Measurements from ENCODE around the gene SZT2. TPM values are rescaled to one million over a fixed set of nuclear protein-coding genes. Genes with fewer than 3 reads are reported as not detected.

The SZT2 gene
- total RNA-seq, 1 experiment from 2014 or later: 31.3 TPM

DNA sequence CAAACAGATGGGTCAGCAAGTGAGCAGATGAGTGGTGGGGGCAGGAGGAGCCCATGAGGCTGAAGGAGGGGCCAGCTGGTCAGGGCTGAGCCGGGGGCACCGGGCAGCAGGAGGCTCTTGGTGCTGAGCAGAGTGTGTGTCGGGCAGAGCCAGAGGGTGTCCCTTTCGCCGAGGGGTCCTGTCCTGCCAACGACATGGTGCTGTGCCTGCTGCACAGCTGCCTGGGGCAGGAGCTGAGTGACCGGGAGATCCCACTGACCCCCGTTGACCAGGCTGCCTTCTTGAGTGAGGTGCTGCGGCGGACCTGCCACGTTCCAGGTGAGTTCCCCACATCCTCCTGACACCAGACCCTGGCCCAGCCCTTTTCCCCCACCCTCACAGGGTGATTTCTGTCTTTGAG is 36.5 kb downstream of the SZT2 start:
- Histone ChIP-seq H2AFZ (ENCODE audit: low read length) (no peak overlapping the region), H3K27me3 (ENCODE audit: low read length) (no peaks in the 10 kb centered on the region), H3K9me3 (ENCODE audit: low read length) (no peaks in the 10 kb centered on the region), H3K4me1 (ENCODE audit: low read length) (no peaks in the 10 kb centered on the region), H4K20me1 (ENCODE audit: insufficient read depth, low read depth, low read length) (no peaks in the 10 kb centered on the region), H3K4me3 (ENCODE audit: low read length) (no peak overlapping the region), H3K79me2 (ENCODE audit: low read length) (no peaks in the 10 kb centered on the region), H3K36me3 (ENCODE audit: insufficient read depth, low read length) (0 out of 2 replicates have a peak, but pooled peaks cover 8% of the 10 kb centered on the region), H3K4me2 (ENCODE audit: low read depth, low read length, poor library complexity, severe bottlenecking) (no peak overlapping the region), H3K9me2 (replicated peaks; ENCODE audit: insufficient read depth, low read length) (no peaks in the 10 kb centered on the region), H3K9ac (ENCODE audit: low read length) (no peak overlapping the region), H3K27ac (ENCODE audit: low read length) (no peak overlapping the region)
- DNase-seq: no peak

DNA sequence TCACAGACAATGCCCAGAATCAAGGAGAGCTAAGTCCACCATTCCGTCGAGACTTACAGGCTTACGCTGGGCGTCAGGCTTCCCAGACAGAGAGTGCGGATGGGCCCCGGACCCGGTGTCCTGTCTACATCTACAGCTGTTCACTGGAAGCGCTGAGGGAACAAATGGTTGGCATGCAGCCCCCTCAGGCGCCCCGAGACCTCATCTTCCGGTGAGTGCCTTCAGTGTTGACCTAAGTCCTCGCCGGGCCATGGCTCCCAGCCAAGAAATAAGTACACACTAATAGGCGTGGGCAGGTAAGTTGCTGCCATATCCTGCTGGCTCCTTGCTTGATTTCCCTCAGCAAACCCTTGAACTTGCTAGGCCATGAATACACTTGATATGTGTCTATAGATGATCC is 37.8 kb downstream of the SZT2 start:
- 0 out of 2 replicates have a peak, but pooled peaks cover 4% of the 10 kb centered on the region for H3K36me3 ChIP-seq (ENCODE audit: insufficient read depth, low read length)
- no peak overlapping the region for H2AFZ ChIP-seq (ENCODE audit: low read length)

DNA sequence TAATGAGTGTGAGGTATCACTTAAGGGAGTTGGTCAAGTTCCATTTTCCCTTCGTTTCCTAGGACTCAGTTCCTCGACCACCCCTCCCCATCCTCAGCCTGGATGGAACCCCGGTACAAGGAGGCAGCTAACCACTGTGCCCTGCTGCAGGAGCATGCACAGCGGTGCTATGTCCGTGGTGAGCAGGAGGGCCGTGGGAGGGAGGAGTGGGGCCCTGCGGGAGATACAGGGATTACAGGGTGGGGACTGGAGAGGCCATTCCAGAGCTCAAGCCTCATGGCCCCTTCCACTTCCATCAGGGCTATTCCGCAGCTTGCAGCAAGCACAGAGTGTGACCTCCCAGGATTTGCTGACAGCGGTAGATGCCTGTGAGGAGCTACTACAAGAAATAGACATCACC is 38.2 kb downstream of the SZT2 start:
- H3K9ac ChIP-seq (ENCODE audit: low read length): no peak overlapping the region
- H3K36me3 ChIP-seq (ENCODE audit: insufficient read depth, low read length): peaks cover 4% of the 10 kb centered on the region; the same call in 1 of the 2 replicates
- H3K27ac ChIP-seq (ENCODE audit: low read length): no peak overlapping the region
- no peak overlapping the region for H2AFZ ChIP-seq (ENCODE audit: low read length)
- H3K4me2 ChIP-seq (ENCODE audit: low read depth, low read length, poor library complexity, severe bottlenecking): no peak overlapping the region
- H3K9me2 ChIP-seq (replicated peaks; ENCODE audit: insufficient read depth, low read length): no peaks in the 10 kb centered on the region
- H3K4me3 ChIP-seq (ENCODE audit: low read length): no peak overlapping the region
- no peaks in the 10 kb centered on the region for H3K9me3 ChIP-seq (ENCODE audit: low read length)
- DNase-seq: no peak
- no peaks in the 10 kb centered on the region for H3K4me1 ChIP-seq (ENCODE audit: low read length)
- H3K79me2 ChIP-seq (ENCODE audit: low read length): no peaks in the 10 kb centered on the region
- H3K27me3 ChIP-seq (ENCODE audit: low read length): no peaks in the 10 kb centered on the region
- no peaks in the 10 kb centered on the region for H4K20me1 ChIP-seq (ENCODE audit: insufficient read depth, low read depth, low read length)

More for the DNA sequence above, 37.8 kb downstream of the SZT2 start:
- no peaks in the 10 kb centered on the region for H3K9me3 ChIP-seq (ENCODE audit: low read length)
- H4K20me1 ChIP-seq (ENCODE audit: insufficient read depth, low read depth, low read length): no peaks in the 10 kb centered on the region
- DNase-seq: no peak
- no peak overlapping the region for H3K4me3 ChIP-seq (ENCODE audit: low read length)
- no peak overlapping the region for H3K9ac ChIP-seq (ENCODE audit: low read length)
- no peak overlapping the region for H3K4me2 ChIP-seq (ENCODE audit: low read depth, low read length, poor library complexity, severe bottlenecking)
- no peaks in the 10 kb centered on the region for H3K79me2 ChIP-seq (ENCODE audit: low read length)
- no peaks in the 10 kb centered on the region for H3K4me1 ChIP-seq (ENCODE audit: low read length)
- H3K27me3 ChIP-seq (ENCODE audit: low read length): no peaks in the 10 kb centered on the region
- no peaks in the 10 kb centered on the region for H3K9me2 ChIP-seq (replicated peaks; ENCODE audit: insufficient read depth, low read length)
- no peak overlapping the region for H3K27ac ChIP-seq (ENCODE audit: low read length)

- Histone ChIP-seq H3K36me3 (ENCODE audit: insufficient read depth, low read length) (peaks cover 10% of the 10 kb centered on the region; the same call in 1 of the 2 replicates), H3K9me3 (ENCODE audit: low read length) (no peaks in the 10 kb centered on the region), H3K4me2 (ENCODE audit: low read depth, low read length, poor library complexity, severe bottlenecking) (no peak overlapping the region), H3K79me2 (ENCODE audit: low read length) (no peaks in the 10 kb centered on the region), H3K4me1 (ENCODE audit: low read length) (no peaks in the 10 kb centered on the region), H3K27ac (ENCODE audit: low read length) (no peak overlapping the region), H2AFZ (ENCODE audit: low read length) (no peak overlapping the region), H3K27me3 (ENCODE audit: low read length) (no peaks in the 10 kb centered on the region), H4K20me1 (ENCODE audit: insufficient read depth, low read depth, low read length) (no peaks in the 10 kb centered on the region), H3K9ac (ENCODE audit: low read length) (no peak overlapping the region), H3K4me3 (ENCODE audit: low read length) (no peak overlapping the region), H3K9me2 (replicated peaks; ENCODE audit: insufficient read depth, low read length) (no peaks in the 10 kb centered on the region)
- no peak for DNase-seq
These were observed 41.1 kb downstream of the SZT2 start for GRCh38 chr1:43430831-43431230.

- H3K4me2 ChIP-seq (ENCODE audit: low read depth, low read length, poor library complexity, severe bottlenecking): no peak overlapping the region
- H3K36me3 ChIP-seq (ENCODE audit: insufficient read depth, low read length): peaks cover 10% of the 10 kb centered on the region; the same call in 1 of the 2 replicates
- no peaks in the 10 kb centered on the region for H3K9me3 ChIP-seq (ENCODE audit: low read length)
- no peaks in the 10 kb centered on the region for H3K79me2 ChIP-seq (ENCODE audit: low read length)
- H3K27me3 ChIP-seq (ENCODE audit: low read length): no peaks in the 10 kb centered on the region
- no peak for DNase-seq
- H4K20me1 ChIP-seq (ENCODE audit: insufficient read depth, low read depth, low read length): no peaks in the 10 kb centered on the region
- H3K27ac ChIP-seq (ENCODE audit: low read length): no peak overlapping the region
- H3K4me1 ChIP-seq (ENCODE audit: low read length): no peaks in the 10 kb centered on the region
- no peaks in the 10 kb centered on the region for H3K9me2 ChIP-seq (replicated peaks; ENCODE audit: insufficient read depth, low read length)
- H3K4me3 ChIP-seq (ENCODE audit: low read length): no peak overlapping the region
- H3K9ac ChIP-seq (ENCODE audit: low read length): no peak overlapping the region
- no peak overlapping the region for H2AFZ ChIP-seq (ENCODE audit: low read length)
These were observed 42.0 kb downstream of the SZT2 start for GRCh38 chr1:43431676-43432075.

GRCh38 chr1:43432171-43432860 is 42.6 kb downstream of the SZT2 start:
- Histone ChIP-seq H3K27ac (ENCODE audit: low read length) (no peak overlapping the region), H2AFZ (ENCODE audit: low read length) (no peak overlapping the region), H3K4me2 (ENCODE audit: low read depth, low read length, poor library complexity, severe bottlenecking) (no peak overlapping the region), H3K4me3 (ENCODE audit: low read length) (no peak overlapping the region), H3K27me3 (ENCODE audit: low read length) (no peaks in the 10 kb centered on the region), H3K9me2 (replicated peaks; ENCODE audit: insufficient read depth, low read length) (no peaks in the 10 kb centered on the region), H3K4me1 (ENCODE audit: low read length) (no peaks in the 10 kb centered on the region), H4K20me1 (ENCODE audit: insufficient read depth, low read depth, low read length) (no peaks in the 10 kb centered on the region), H3K9ac (ENCODE audit: low read length) (no peak overlapping the region), H3K9me3 (ENCODE audit: low read length) (no peaks in the 10 kb centered on the region), H3K36me3 (ENCODE audit: insufficient read depth, low read length) (peaks cover 8% of the 10 kb centered on the region; the same call in 1 of the 2 replicates), H3K79me2 (ENCODE audit: low read length) (no peaks in the 10 kb centered on the region)
- no peak for DNase-seq

- Histone ChIP-seq H2AFZ (ENCODE audit: low read length) (no peak overlapping the region), H3K4me1 (ENCODE audit: low read length) (no peaks in the 10 kb centered on the region), H3K27ac (ENCODE audit: low read length) (no peak overlapping the region), H4K20me1 (ENCODE audit: insufficient read depth, low read depth, low read length) (no peaks in the 10 kb centered on the region), H3K27me3 (ENCODE audit: low read length) (no peaks in the 10 kb centered on the region), H3K9me2 (replicated peaks; ENCODE audit: insufficient read depth, low read length) (no peaks in the 10 kb centered on the region), H3K9ac (ENCODE audit: low read length) (no peak overlapping the region), H3K4me3 (ENCODE audit: low read length) (no peak overlapping the region), H3K36me3 (ENCODE audit: insufficient read depth, low read length) (peaks cover 6% of the 10 kb centered on the region; the same call in 1 of the 2 replicates), H3K9me3 (ENCODE audit: low read length) (no peaks in the 10 kb centered on the region), H3K4me2 (ENCODE audit: low read depth, low read length, poor library complexity, severe bottlenecking) (no peak overlapping the region), H3K79me2 (ENCODE audit: low read length) (no peaks in the 10 kb centered on the region)
- no peak for DNase-seq
These were observed 43.2 kb downstream of the SZT2 start for GRCh38 chr1:43432907-43433306.

DNA sequence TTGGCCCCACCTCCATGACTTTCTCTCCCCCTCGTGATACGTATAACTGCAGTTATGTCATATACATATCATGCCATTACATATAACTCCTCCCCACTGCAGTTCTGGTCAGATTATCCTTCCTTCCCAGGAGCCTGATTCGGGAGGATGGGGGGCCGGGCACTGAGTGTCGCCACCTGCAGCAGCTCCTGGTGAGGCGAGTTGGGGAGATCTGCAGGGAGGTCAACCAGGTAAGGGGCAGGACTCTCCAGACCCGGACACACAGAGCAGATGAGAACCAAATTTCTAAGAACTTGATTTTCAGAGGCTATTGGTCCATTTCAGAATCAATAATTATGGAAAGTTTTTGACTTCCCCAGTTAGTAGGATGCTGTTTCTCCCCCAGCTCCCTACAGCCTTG is 44.6 kb downstream of the SZT2 start:
- peaks cover 6% of the 10 kb centered on the region; the same call in 1 of the 2 replicates for H3K36me3 ChIP-seq (ENCODE audit: insufficient read depth, low read length)
- no peaks in the 10 kb centered on the region for H3K9me2 ChIP-seq (replicated peaks; ENCODE audit: insufficient read depth, low read length)
- no peak for DNase-seq
- H3K79me2 ChIP-seq (ENCODE audit: low read length): no peaks in the 10 kb centered on the region
- H3K27ac ChIP-seq (ENCODE audit: low read length): no peak overlapping the region
- no peaks in the 10 kb centered on the region for H3K27me3 ChIP-seq (ENCODE audit: low read length)
- H2AFZ ChIP-seq (ENCODE audit: low read length): no peak overlapping the region
- H3K4me2 ChIP-seq (ENCODE audit: low read depth, low read length, poor library complexity, severe bottlenecking): no peak overlapping the region
- no peaks in the 10 kb centered on the region for H4K20me1 ChIP-seq (ENCODE audit: insufficient read depth, low read depth, low read length)
- H3K4me1 ChIP-seq (ENCODE audit: low read length): no peaks in the 10 kb centered on the region
- no peak overlapping the region for H3K9ac ChIP-seq (ENCODE audit: low read length)
- no peaks in the 10 kb centered on the region for H3K9me3 ChIP-seq (ENCODE audit: low read length)
- H3K4me3 ChIP-seq (ENCODE audit: low read length): no peak overlapping the region
